NCI-H2227 (cell line): ENCODE results near the gene DLX3.
A peak's percentile ranks its signal among the peaks of the same experiment; 100 is the strongest.

Experiments
- DNase-seq: peaks from one replicate; lab custom pipeline; 2025; ENCODE audit not compliant: unreplicated experiment; lab: John Stamatoyannopoulos, UW

DLX3 gene

GRCh38 chr17:50024808-50025207 lies 29.8 kb upstream of the DLX3 start:
- no peak for DNase-seq

- no peak for DNase-seq
Observed at GRCh38 chr17:50023520-50023919, 28.5 kb upstream of the DLX3 start.

GRCh38 chr17:50022463-50023130 lies 27.6 kb upstream of the DLX3 start:
- no peak for DNase-seq

- DNase-seq = no peak
Observed at GRCh38 chr17:50021681-50022370, 26.8 kb upstream of the DLX3 start.

GRCh38 chr17:50020841-50021599 lies 26.0 kb upstream of the DLX3 start:
- no peak for DNase-seq

- DNase-seq = no peak
Observed at GRCh38 chr17:50018909-50019308, 23.9 kb upstream of the DLX3 start.

- no peak for DNase-seq
Observed at GRCh38 chr17:50015146-50015545, 20.1 kb upstream of the DLX3 start.

- no peak for DNase-seq
Observed at GRCh38 chr17:50014471-50015088, 19.6 kb upstream of the DLX3 start.

GRCh38 chr17:50013079-50013478 lies 18.1 kb upstream of the DLX3 start:
- no peak for DNase-seq

GRCh38 chr17:50009282-50009681 lies 14.3 kb upstream of the DLX3 start:
- DNase-seq = no peak

- no peak for DNase-seq
Observed at GRCh38 chr17:50003911-50004310, 8.9 kb upstream of the DLX3 start.

GRCh38 chr17:49998836-49999511 lies 4.0 kb upstream of the DLX3 start:
- no peak for DNase-seq

GRCh38 chr17:49997773-49998703 lies 3.0 kb upstream of the DLX3 start:
- peak; percentile 94 for DNase-seq

GRCh38 chr17:49997301-49997650 lies 2.3 kb upstream of the DLX3 start:
- no peak for DNase-seq

GRCh38 chr17:49996495-49997300 lies 1.7 kb upstream of the DLX3 start:
- peak; percentile 87 for DNase-seq

GRCh38 chr17:49996121-49996494 lies 1.1 kb upstream of the DLX3 start:
- no peak for DNase-seq

- peak; percentile 69 for DNase-seq
Observed at GRCh38 chr17:49994085-49995054, 654 bp downstream of the DLX3 start.

- DNase-seq = peak; percentile 61
Observed at GRCh38 chr17:49993423-49994060, 1.5 kb downstream of the DLX3 start.
